Heart left ventricle (tissue), 13 donors: ENCODE data around the gene RPS6KA2.

Source experiments
- POLR2A ChIP-seq, 2 donors: fragments of 450-650 bp; IDR thresholded peaks; one replicate each; pipeline ENCODE4 v1.6.1; 2017; ENCODE audit warnings: antibody characterized with exemption in 2 of 2, mild to moderate bottlenecking in 2 of 2, moderate library complexity in 2 of 2
- TF ChIP-seq, protein P1 (sequence below), 12 donors: fragments of 200-600 bp; sonication (generic) in 4 of 12; IDR thresholded peaks; one replicate each; pipeline versions ENCODE4 v1.5.0 to v1.8.0; 2018 to 2022; ENCODE audit warnings: antibody characterized with exemption in 12 of 12, mild to moderate bottlenecking in 5 of 12
- donor health status: ischemic (EF 13 %, LVEDD 7.1; RV severe dilation, severe dysfunction).
- donor health status: DM: no; HTN: yes; CAD: no.
- donor health status: DM: no; HTN: no; CAD: no.
- donor health status: ischemic (EF 25% LVEDD 6.9; RV normal size, moderate dysfunction).
- donor health status: ischemic (EF 25% LVEDD 5.7; RV mildly dilated, moderate dysfunction).
- donor health status: ischemic (EF 35%, LVEDD 5.7; RV mildly dilated, moderate dysfunction).
- donor health status: nonischemic (EF 11% LVEDD 7.7; RV severe dilation, severe dysfunction).
- donor health status: DM: yes; HTN: yes; CAD: no.
- donor health status: PGD.
- donor health status: ischemic (EF 29% LVEDD 5.4; RV normal size, mild dysfunction).
- donor health status: nonischemic (EF 23%, LVEDD 6.1; RV moderate dilation, normal function).

- TF ChIP-seq, protein P1, sequence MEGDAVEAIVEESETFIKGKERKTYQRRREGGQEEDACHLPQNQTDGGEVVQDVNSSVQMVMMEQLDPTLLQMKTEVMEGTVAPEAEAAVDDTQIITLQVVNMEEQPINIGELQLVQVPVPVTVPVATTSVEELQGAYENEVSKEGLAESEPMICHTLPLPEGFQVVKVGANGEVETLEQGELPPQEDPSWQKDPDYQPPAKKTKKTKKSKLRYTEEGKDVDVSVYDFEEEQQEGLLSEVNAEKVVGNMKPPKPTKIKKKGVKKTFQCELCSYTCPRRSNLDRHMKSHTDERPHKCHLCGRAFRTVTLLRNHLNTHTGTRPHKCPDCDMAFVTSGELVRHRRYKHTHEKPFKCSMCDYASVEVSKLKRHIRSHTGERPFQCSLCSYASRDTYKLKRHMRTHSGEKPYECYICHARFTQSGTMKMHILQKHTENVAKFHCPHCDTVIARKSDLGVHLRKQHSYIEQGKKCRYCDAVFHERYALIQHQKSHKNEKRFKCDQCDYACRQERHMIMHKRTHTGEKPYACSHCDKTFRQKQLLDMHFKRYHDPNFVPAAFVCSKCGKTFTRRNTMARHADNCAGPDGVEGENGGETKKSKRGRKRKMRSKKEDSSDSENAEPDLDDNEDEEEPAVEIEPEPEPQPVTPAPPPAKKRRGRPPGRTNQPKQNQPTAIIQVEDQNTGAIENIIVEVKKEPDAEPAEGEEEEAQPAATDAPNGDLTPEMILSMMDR (IDR thresholded peaks at IDR 0.05) = no peak
- TF ChIP-seq POLR2A (IDR thresholded peaks at IDR 0.05) = no peak
Measured at GRCh38 chr6:166400181-166400580, 226.9 kb downstream of the RPS6KA2 start.
